Endothelial cell of umbilical vein (primary cell): ENCODE results near the gene SPDYE16. TPM values are rescaled to one million over a fixed set of nuclear protein-coding genes. Genes with fewer than 3 reads are reported as not detected.

Experiments
- BruUV-seq: library from RNA; stranded (reverse); fragments of 400-500 nt; replicated peaks from 2 replicates; lab custom pipeline; 2021; lab: Mats Ljungman, UMichigan
- CTCF ChIA-PET: fragments of 300-600, 350-600 bp; sonication (Branson Sonifier 250); formaldehyde crosslinking; loops from one replicate; lab custom pipeline; 2021; ENCODE audit warnings: antibody characterized with exemption, inconsistent platforms; lab: Charles Lee
- POLR2A ChIA-PET: fragments of 300-600, 350-600 bp; sonication (Branson Sonifier 250); formaldehyde crosslinking; loops from one replicate; lab custom pipeline; 2021; ENCODE audit warnings: antibody characterized with exemption, inconsistent platforms; lab: Charles Lee
- DNase-seq: peaks from one replicate; pipeline ENCODE4 v3.0.0-alpha.2; 2011; ENCODE audit warnings: low read depth, low spot score
- FAIRE-seq: peaks from 2 replicates; lab custom pipeline; 2011; peaks lifted over from hg19 to GRCh38; lab: Jason Lieb, UNC
- H2AFZ ChIP-seq: 2 replicates; pipeline ENCODE4 v1.6.0; 2012; ENCODE audit warnings: low read depth, low read length, control low read depth, inconsistent platforms
- H3K27ac ChIP-seq: 2 replicates; pipeline ENCODE4 v1.5.1; 2011; ENCODE audit warnings: low read depth, mild to moderate bottlenecking, control low read depth, low read length, moderate library complexity; ENCODE audit not compliant: insufficient read depth
- H3K27me3 ChIP-seq, 2 experiments: 2 replicates each; pipeline versions ENCODE4 v1.6.0 to v1.6.1; 2011; ENCODE audit warnings: low read length in 2 of 2, mixed read lengths in 1 of 2; ENCODE audit not compliant: control insufficient read depth in 2 of 2, insufficient read depth in 2 of 2
- H3K36me3 ChIP-seq, 2 experiments: 2 replicates in 1 of 2; 3 replicates in 1 of 2; pipeline ENCODE4 v1.5.1; 2011; ENCODE audit warnings: low read length in 2 of 2, mild to moderate bottlenecking in 1 of 2, moderate library complexity in 1 of 2; ENCODE audit not compliant: control insufficient read depth in 2 of 2, insufficient read depth in 2 of 2; ENCODE audit errors: extremely low read depth in 1 of 2
- H3K4me1 ChIP-seq: 3 replicates; pipeline ENCODE4 v1.5.1; 2011; ENCODE audit warnings: mild to moderate bottlenecking, low read length; ENCODE audit not compliant: control insufficient read depth, insufficient read depth; ENCODE audit errors: extremely low read depth
- H3K4me2 ChIP-seq: 2 replicates; pipeline ENCODE4 v1.6.1; 2011; ENCODE audit warnings: low read length, control low read depth, mixed read lengths; ENCODE audit not compliant: insufficient read depth
- H3K4me3 ChIP-seq, 3 experiments: fragments of 200-600 bp in 1 of 3; sonication (generic), shearing (Covaris generic) in 1 of 3; replicated peaks in 1 of 3; 2 replicates each; pipeline ENCODE4 v1.5.1; 2011 to 2016; ENCODE audit warnings: control low read depth in 3 of 3, low read length in 3 of 3, mild to moderate bottlenecking in 2 of 3, inconsistent platforms in 1 of 3, low read depth in 1 of 3, moderate library complexity in 1 of 3; ENCODE audit not compliant: insufficient read depth in 1 of 3
- H3K79me2 ChIP-seq: 2 replicates; pipeline ENCODE4 v1.6.0; 2012; ENCODE audit warnings: low read length, inconsistent platforms; ENCODE audit not compliant: control insufficient read depth, insufficient read depth
- H3K9ac ChIP-seq: replicated peaks from 2 replicates; pipeline ENCODE3; 2011; ENCODE audit warnings: low read length, control low read depth; ENCODE audit not compliant: insufficient read depth; ENCODE audit errors: extremely low read depth
- H3K9me1 ChIP-seq: replicated peaks from 3 replicates; pipeline ENCODE4 v1.6.0; 2011; ENCODE audit warnings: mild to moderate bottlenecking, low read length; ENCODE audit not compliant: control insufficient read depth, insufficient read depth; ENCODE audit errors: extremely low read depth
- H3K9me3 ChIP-seq: replicated peaks from 2 replicates; pipeline ENCODE4 v1.5.1; 2012; ENCODE audit warnings: low read length, inconsistent platforms; ENCODE audit not compliant: control insufficient read depth, insufficient read depth
- H4K20me1 ChIP-seq: replicated peaks from 2 replicates; pipeline ENCODE3; 2011; ENCODE audit warnings: mild to moderate bottlenecking, low read length; ENCODE audit not compliant: control insufficient read depth, insufficient read depth; ENCODE audit errors: extremely low read depth
- CTCF ChIP-seq, 2 donors: IDR thresholded peaks; 1 replicate in 1 of 2; 2 replicates in 1 of 2; pipeline ENCODE4 v1.5.1; 2011; ENCODE audit warnings: low read length in 2 of 2, mild to moderate bottlenecking in 2 of 2, moderate library complexity in 2 of 2, control low read depth in 1 of 2, inconsistent platforms in 1 of 2, low read depth in 1 of 2; ENCODE audit not compliant: insufficient read depth in 1 of 2; ENCODE audit errors: extremely low read depth in 1 of 2
- EZH2 ChIP-seq: IDR thresholded peaks from 2 replicates; pipeline ENCODE4 v1.6.1; 2012; ENCODE audit warnings: borderline replicate concordance, low read depth, mild to moderate bottlenecking, moderate library complexity, low read length, inconsistent platforms; ENCODE audit not compliant: severe bottlenecking
- FOS ChIP-seq: IDR thresholded peaks from 2 replicates; pipeline ENCODE4 v1.6.1; 2011; ENCODE audit warnings: mild to moderate bottlenecking, low read length, moderate library complexity, borderline replicate concordance; ENCODE audit not compliant: insufficient read depth
- GATA2 ChIP-seq: IDR thresholded peaks from 2 replicates; pipeline ENCODE4 v1.7.0; 2011; ENCODE audit warnings: low read depth, mild to moderate bottlenecking, moderate library complexity, mixed read lengths, low read length; ENCODE audit not compliant: insufficient read length, insufficient read depth
- JUN ChIP-seq: IDR thresholded peaks from 2 replicates; pipeline ENCODE4 v1.6.1; 2011; ENCODE audit warnings: borderline replicate concordance, low read depth; ENCODE audit not compliant: insufficient read length, insufficient read depth
- MAX ChIP-seq: IDR thresholded peaks from 2 replicates; pipeline ENCODE4 v1.6.1; 2011; ENCODE audit not compliant: insufficient read depth, insufficient read length
- MYC ChIP-seq: IDR thresholded peaks from one replicate; pipeline ENCODE4 v1.6.1; 2011; ENCODE audit warnings: mild to moderate bottlenecking, low read depth, low read length
- POLR2A ChIP-seq: IDR thresholded peaks from 2 replicates; pipeline ENCODE4 v1.6.1; 2012; ENCODE audit warnings: low read depth, mild to moderate bottlenecking, control low read depth, low read length
- POLR2AphosphoS5 ChIP-seq: IDR thresholded peaks from 2 replicates; pipeline ENCODE4 v1.6.1; 2012; ENCODE audit warnings: low read depth, mild to moderate bottlenecking, control low read depth, low read length, moderate library complexity; ENCODE audit not compliant: insufficient read depth
- dilution Hi-C: fragments of 300-500 bp; cut with MboI; formaldehyde crosslinking; loops from one replicate; pipeline ENCODE4 v1.15.0; 2019; ENCODE audit warnings: low sequenced_read_pairs; ENCODE audit not compliant: extremely low pct_ligation_motif_present
- intact Hi-C: fragments of 100-400 bp; cut with micrococcal nuclease; formaldehyde crosslinking; loops from one replicate; pipeline ENCODE4 v1.10.0; 2022
- polyA plus RNA-seq, 4 experiments: library from polyadenylated mRNA; depleted of rRNA in 3 of 4; stranded (reverse) in 3 of 4; unstranded in 1 of 4; fragments of >200 nt; gene quantifications; 2 replicates each; pipeline versions ENCODE4 v1.2.1 to v1.2.3, GENCODE V29; 2011 to 2012; ENCODE audit warnings: missing spikeins in 1 of 4
- total RNA-seq: library from RNA; stranded (reverse); gene quantifications from 2 replicates; pipeline ENCODE4 v1.2.3, GENCODE V29; 2021

SPDYE16 gene
- total and polyA plus RNA-seq, 2 donors (not counting 3 experiments of a cell fraction or from before 2014, with no cell fraction given): 0.03 to 0.22 TPM

- no peak within 1 kb of the TSS for H3K4me3 ChIP-seq
- H2AFZ ChIP-seq: no peak within 1 kb of the TSS
- H3K9me1 ChIP-seq: no peaks in the 10 kb centered on the region
- no peak within 1 kb of the TSS for H3K9ac ChIP-seq
- dilution Hi-C loops: no loop called here
- ChIA-PET POLR2A (no interaction called here), CTCF (no interaction called here)
- DNase-seq: no peak
- intact Hi-C loops: no loop called here
- H4K20me1 ChIP-seq: no peaks in the 10 kb centered on the region
- no TSS peak for BruUV-seq
- no peaks in the 10 kb centered on the region for H3K79me2 ChIP-seq
- no peaks in the 10 kb centered on the region for H3K27me3 ChIP-seq
- H3K9me3 ChIP-seq: no peaks in the 10 kb centered on the region
- no peak for FAIRE-seq
- H3K27ac ChIP-seq: no peak within 1 kb of the TSS
- H3K4me2 ChIP-seq: no peak within 1 kb of the TSS
- TF ChIP-seq MYC (no peak), CTCF (IDR thresholded peaks at IDR 0.05; ENCODE audit: extremely low read depth in 1 of 2, insufficient read depth in 1 of 2, low read depth in 1 of 2, low read length in 2 of 2) (no peak), MAX (no peak), POLR2A (no peak), FOS (no peak), POLR2AphosphoS5 (no peak), JUN (no peak), GATA2 (no peak), EZH2 (no peak)
- H3K36me3 ChIP-seq: no peaks in the 10 kb centered on the region
- no peaks in the 10 kb centered on the region for H3K4me1 ChIP-seq
Observed at GRCh38 chr7:76509931-76510877, 32.9 kb downstream of the SPDYE16 start, which contains the start of gene UPK3B. Gene UPK3B, plus strand, starts transcription at chr7:76510552. Its CDS starts 101 bp downstream, at chr7:76510653.
